HL-60/S4 treated with retinoic acid at 250 ng/mL for 4 days and 3 days (cell line): Measurements from ENCODE around the gene OR2J2.
"Not testable (repeated sequence)": the region's sequence is repeated elsewhere in the genome, so short reads cannot be mapped to it uniquely, and the experiment has no call there.

Experiments used
- in situ Hi-C: fragments of 300-500 bp; cut with MboI; formaldehyde crosslinking; loops from 2 replicates; pipeline ENCODE4 v1.7.0; 2022; ENCODE audit warnings: low sequenced_read_pairs

The OR2J2 gene

GRCh38 chr6:29218056-29218455, 47.3 kb downstream of the OR2J2 start:
- in situ Hi-C loops: not testable (repeated sequence)
